ES-I3 (cell line): ENCODE data around the gene LARP1B.
A peak's percentile ranks its signal among the peaks of the same experiment; 100 is the strongest.
"Not testable (repeated sequence)": the region's sequence is repeated elsewhere in the genome, so short reads cannot be mapped to it uniquely, and the experiment has no call there.

Experiments
- H3K36me3 ChIP-seq: 2 replicates; pipeline ENCODE4 v1.6.1; 2013; ENCODE audit warnings: mild to moderate bottlenecking, low read length, control low read depth, moderate library complexity; ENCODE audit not compliant: insufficient read depth
- H3K4me1 ChIP-seq: 2 replicates; pipeline ENCODE4 v1.6.1; 2013; ENCODE audit warnings: mild to moderate bottlenecking, control low read depth, low read length; ENCODE audit not compliant: insufficient read depth
- H3K9ac ChIP-seq: 2 replicates; pipeline ENCODE4 v1.6.1; 2013; ENCODE audit warnings: low read depth, mild to moderate bottlenecking, low read length, moderate library complexity
- H3K9me3 ChIP-seq: 2 replicates; pipeline ENCODE4 v1.6.1; 2013; ENCODE audit warnings: mild to moderate bottlenecking, low read length, moderate library complexity; ENCODE audit not compliant: control insufficient read depth, insufficient read depth

Gene LARP1B

DNA sequence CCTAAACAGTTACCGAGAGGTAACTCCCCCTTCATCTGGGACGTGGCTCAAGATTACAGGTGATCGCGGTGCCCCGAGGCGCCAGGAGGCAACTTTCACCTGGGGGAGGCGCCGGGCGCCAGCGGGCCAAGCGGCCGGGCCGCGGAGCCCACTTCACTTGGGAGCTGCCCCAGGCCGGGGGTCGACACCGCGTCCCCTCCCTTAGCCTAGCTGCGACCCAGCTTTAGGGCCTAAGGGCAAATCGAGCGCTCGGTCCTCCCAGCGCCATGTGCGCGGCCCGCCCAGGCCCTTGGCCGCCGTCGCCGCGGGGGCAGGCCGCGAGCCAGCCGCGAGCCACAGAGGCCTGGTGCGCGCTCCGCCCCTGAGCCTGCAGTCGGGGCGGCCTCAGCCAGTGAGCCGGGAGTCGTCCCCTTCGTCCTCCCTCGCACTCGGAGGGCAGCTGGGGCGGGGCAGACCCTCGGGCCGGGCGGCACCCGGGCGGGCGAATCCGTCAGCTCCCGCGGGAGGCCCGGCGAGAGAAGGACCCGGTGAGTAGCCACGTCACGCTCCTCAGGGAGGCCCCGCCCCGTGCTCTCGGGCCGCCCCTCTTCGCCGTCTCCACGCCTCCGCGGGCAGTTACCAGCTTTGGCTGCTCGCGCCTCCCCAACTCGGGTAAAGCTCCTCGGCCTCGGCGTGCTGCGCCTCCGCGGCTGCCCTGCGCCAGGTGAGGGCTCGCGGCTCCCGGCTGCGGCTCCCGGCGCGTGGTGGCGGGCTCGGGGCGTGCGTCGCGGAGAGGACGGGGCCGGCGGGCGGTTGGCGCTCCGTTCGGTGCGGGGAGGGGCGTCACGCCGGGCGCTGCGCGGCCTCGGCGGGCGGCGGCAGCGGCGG is at the start of gene LARP1B:
Gene LARP1B, plus strand, starts transcription at position 614 of the 867 bp plus-strand sequence. CDS start 13,640 bp downstream, outside the sequence.
- no peaks in the 10 kb centered on the region for H3K4me1 ChIP-seq
- H3K9me3 ChIP-seq, result no peaks in the 10 kb centered on the region
- peak within 1 kb of the TSS; percentile 86 for H3K9ac ChIP-seq
- H3K36me3 ChIP-seq, result no peaks in the 10 kb centered on the region

DNA sequence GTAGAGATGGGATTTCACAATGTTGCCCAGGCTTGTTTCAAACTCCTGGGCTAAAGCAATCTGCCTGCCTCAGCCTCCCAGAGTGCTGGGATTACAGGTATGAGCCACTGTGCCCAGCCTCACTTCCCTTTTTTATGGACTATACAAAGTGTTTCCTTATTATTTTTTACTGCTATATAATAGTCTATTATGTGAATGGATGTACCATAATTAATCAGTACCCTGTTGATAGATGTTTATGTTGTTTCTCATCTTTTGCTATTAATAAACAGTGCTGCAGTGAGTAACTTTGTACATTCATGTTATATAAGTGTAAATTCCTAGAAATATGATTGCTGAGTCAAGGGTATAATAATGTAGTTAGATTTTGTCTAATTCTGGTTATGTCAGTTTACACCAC is 35.8 kb upstream of the LARP1B start:
- no peaks in the 10 kb centered on the region; the same call in 1 of the 2 replicates for H3K9me3 ChIP-seq
- H3K36me3 ChIP-seq, result peaks cover 7% of the 10 kb centered on the region; the same call in 1 of the 2 replicates
- no peak overlapping the region for H3K9ac ChIP-seq
- H3K4me1 ChIP-seq, result no peaks in the 10 kb centered on the region

DNA sequence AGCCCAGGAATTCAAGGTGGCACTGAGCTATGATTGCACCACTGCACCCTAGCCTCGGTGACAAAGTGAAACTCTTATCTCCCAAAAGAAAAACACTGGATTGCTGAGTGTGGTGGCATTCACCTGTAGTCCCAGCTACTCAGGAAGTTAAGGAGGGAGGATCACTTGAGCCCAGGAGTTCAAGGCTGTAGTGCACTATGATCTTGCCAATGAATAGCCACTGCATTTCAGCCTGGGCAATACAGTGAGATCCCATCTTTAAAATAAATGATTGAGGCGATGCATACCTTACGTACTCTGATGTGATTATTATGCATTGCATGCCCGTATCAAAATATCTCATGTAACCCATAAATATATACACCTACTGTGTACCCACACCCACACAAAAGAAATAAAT is 31.2 kb upstream of the LARP1B start:
- Histone ChIP-seq H3K9ac (no peak overlapping the region), H3K36me3 (peaks cover 5% of the 10 kb centered on the region; the same call in 1 of the 2 replicates), H3K4me1 (no peaks in the 10 kb centered on the region), H3K9me3 (no peaks in the 10 kb centered on the region; the same call in 1 of the 2 replicates)

DNA sequence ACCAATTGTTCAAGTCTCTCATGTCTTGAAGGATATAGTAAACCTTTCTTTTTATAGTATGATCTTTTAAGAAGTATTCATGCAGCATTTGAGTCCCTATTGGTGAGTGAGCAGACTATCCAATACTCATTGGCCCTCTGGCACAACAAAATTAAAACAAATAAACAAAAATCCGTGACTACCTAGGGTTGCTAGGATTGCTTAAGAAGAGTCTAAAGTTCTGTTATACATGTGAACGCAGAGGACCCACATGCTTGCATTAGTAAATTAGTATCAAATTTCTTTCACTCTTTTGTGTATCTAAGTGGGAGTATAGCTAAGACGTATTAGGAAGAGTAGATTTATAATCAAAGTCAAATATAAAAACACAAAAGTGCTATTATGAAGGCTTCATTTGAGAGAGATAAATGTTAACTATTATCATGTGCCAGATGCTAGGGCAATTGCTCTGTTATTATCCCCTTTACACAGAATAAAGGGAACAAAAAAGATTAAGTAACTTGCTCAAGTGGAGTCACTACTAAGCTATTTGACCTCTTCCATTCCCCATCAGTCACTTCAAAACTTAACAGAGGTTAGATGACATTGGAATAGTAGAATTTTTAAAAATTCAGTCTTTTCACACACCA is 29.2 kb upstream of the LARP1B start:
- Histone ChIP-seq H3K4me1 (no peaks in the 10 kb centered on the region), H3K36me3 (peaks cover 2% of the 10 kb centered on the region; the same call in 1 of the 2 replicates), H3K9ac (no peak overlapping the region), H3K9me3 (no peaks in the 10 kb centered on the region; the same call in 1 of the 2 replicates)

DNA sequence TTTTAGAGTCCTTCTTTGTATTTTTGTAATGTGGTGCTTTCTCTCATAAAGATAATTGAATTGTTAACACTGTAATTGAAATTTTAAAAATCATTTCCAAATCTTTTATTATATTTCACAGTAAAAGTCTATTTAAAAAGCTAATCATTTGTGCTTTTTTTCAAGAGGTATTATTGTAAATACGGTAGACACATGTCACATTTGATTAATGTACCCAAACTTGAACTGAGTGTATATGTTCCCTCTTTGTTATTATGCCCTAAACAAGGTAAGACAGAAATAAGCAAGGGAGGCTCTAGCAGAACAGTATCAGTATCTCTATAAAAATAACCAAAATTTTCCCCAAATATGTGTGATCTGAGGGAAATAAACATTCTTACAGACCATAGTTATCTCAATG is 21.5 kb upstream of the LARP1B start:
- Histone ChIP-seq H3K9me3 (no peaks in the 10 kb centered on the region), H3K4me1 (no peaks in the 10 kb centered on the region), H3K36me3 (no peaks in the 10 kb centered on the region), H3K9ac (no peak overlapping the region)

DNA sequence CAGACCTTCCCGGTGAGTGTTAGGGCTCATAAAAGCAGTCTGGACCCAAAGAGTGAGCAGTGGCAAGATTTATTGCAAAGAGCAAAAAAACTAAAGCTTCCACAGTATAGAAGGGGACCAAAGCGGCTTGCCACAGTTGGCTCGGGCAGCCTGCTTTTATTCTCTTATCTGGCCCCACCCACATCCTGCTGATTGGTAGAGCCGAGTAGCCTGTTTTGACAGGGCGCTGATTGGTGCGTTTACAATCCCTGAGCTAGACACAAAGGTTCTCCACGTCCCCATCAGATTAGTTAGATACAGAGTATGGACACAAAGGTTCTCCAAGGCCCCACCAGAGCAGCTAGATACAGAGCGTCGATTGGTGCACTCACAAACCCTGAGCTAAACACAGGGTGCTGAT is 14.1 kb upstream of the LARP1B start:
- not testable (repeated sequence) for H3K9ac ChIP-seq, H3K4me1 ChIP-seq, H3K36me3 ChIP-seq

DNA sequence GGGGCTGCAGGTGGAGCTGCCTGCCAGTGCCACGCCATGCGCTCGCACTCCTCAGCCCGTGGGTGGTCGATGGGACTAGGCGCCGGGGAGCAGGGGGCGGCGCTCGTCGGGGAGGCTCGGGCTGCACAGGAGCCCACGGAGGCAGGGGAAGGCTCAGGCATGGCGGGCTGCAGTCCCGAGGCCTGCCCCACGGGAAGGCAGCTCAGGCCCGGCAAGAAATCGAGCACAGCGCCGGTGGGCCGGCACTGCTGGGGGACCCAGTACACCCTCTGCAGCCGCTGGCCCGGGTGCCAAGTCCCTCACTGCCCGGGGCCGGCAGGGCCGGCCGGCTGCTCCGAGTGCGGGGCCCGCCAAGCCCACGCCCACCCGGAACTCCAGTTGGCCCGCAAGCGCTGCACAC is 13.6 kb upstream of the LARP1B start:
- H3K9ac ChIP-seq, H3K9me3 ChIP-seq, H3K36me3 ChIP-seq, H3K4me1 ChIP-seq: not testable (repeated sequence)

More for the DNA sequence above, 14.1 kb upstream of the LARP1B start:
- not testable (repeated sequence) for H3K9me3 ChIP-seq

DNA sequence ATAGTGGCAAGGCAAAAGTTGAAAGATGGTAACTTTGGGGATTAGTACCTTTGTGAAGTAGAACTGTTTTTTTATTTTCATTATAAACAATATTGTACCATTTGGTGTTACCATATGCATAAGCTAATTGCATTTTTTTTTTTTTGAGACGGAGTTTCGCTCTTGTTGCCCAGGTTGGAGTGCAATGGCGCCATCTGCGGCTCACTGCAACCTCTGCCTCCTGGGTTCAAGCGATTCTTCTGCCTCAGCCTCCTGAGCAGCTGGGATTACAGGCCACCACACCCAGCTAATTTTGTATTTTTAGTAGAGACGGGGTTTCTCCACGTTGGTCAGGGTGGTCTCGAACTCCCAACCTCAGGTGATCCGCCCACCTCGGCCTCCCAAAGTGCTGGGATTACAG is 9.9 kb upstream of the LARP1B start:
- not testable (repeated sequence) for H3K9me3 ChIP-seq, H3K9ac ChIP-seq, H3K4me1 ChIP-seq, H3K36me3 ChIP-seq

DNA sequence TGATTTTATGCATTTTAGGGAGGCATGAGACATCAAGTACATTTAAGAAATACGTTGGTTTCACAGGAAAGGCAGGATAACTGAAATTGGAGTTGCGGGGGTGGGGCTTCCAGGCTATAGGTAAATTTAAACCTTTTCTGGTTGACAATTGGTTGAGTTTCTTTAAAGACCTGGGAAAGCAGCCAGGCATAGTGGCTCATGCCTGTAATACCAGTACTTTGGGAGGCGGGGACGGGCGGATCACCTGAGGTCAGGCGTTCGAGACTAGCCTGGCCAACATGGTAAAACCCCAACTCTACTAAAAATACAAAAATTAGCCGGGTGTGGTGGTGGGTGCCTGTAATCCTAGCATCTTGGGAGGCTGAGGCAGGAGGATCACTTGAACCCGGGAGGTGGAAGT is 6.2 kb upstream of the LARP1B start:
- not testable (repeated sequence) for H3K36me3 ChIP-seq, H3K4me1 ChIP-seq, H3K9me3 ChIP-seq
- peak overlapping the region; percentile 42; the same call in 1 of the 2 replicates for H3K9ac ChIP-seq

DNA sequence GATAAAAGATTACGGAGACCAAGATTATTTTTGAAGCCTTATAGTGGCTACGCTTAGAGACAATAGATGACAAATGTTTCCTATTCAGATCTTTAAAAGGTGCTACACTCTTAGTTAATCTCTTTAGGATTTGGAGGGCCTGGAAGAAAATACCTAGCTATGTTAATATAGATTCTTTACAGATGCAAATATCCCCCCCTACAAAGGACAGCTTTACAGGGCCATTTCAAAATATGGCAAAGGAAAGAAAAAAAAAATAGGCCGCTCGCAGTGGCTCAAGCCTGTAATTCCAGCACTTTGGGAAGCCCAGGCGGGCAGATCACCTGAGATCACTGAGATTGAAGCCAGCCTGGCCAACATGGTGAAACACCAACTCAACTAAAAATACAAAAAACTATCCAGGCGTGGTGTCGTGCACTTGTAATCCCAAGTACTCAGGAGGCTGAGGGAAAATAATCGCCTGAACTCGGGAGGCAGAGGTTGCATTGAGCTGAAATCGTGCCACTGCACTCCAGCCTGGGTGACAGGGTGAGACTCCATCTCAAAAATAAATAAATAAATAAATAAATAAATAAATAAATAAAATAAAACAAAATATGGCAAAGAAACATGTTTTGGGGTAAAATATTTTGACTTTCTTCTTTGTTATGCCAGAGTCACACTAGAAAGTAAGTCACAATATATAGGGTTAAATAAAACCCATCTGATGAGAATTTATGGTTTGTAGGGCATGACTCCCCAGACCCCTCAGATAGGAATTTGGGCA is 5.5 kb upstream of the LARP1B start:
- peak overlapping the region; percentile 42 for H3K9ac ChIP-seq
- not testable (repeated sequence) for H3K4me1 ChIP-seq

DNA sequence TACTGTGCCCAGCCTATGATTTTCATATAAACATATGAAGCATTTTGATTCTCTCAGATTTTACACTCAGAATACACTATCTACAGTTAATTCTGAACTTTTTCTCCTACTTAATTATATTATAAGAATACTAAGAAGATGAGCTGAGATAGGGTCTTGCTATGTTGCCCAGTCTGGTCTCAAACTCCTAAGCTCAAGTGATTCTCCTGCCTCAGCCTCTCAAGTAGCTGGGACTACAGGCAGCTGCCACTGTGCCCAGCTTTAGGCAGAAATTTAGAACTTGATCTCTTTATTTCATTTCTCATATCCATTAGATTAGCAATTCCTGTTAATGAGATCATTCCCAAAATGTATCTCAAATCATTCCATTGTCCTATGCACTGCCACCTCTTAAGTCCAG is 4.7 kb upstream of the LARP1B start:
- H3K36me3 ChIP-seq, result no peaks in the 10 kb centered on the region
- peaks cover 5% of the 10 kb centered on the region; the same call in 1 of the 2 replicates for H3K4me1 ChIP-seq
- no peak overlapping the region for H3K9ac ChIP-seq
- no peaks in the 10 kb centered on the region for H3K9me3 ChIP-seq

More for the DNA sequence above, 5.5 kb upstream of the LARP1B start:
- not testable (repeated sequence) for H3K36me3 ChIP-seq, H3K9me3 ChIP-seq

DNA sequence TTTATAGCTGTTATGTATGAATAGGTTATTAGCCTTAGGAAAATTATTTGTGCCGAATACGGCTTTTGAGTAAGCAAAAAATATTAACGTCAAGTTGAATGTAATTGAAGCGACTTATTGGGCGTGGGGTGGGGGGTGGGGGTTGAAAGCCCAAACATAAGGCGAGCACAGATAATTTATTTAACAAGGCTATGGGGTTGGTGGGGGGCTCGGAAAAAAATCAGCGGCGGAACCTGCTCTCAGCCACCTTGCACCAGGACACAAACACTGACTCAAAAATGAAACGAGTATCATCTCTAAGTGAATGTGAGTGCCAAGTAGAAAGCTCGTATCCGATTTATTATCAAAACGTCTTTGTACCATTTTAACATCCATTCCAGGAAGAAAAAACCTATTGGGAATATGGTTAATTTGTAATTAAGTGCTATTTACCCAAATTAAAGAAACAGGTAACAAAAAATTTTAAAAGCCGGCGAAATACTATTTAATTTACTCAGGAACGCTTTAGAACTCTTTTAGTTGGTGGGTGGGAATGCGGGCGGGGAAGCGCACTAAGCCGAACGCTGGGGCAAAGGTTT is 902 bp upstream of the LARP1B start:
- Histone ChIP-seq H3K4me1 (no peaks in the 10 kb centered on the region), H3K9ac (peak overlapping the region; percentile 86), H3K36me3 (no peaks in the 10 kb centered on the region), H3K9me3 (no peaks in the 10 kb centered on the region)

DNA sequence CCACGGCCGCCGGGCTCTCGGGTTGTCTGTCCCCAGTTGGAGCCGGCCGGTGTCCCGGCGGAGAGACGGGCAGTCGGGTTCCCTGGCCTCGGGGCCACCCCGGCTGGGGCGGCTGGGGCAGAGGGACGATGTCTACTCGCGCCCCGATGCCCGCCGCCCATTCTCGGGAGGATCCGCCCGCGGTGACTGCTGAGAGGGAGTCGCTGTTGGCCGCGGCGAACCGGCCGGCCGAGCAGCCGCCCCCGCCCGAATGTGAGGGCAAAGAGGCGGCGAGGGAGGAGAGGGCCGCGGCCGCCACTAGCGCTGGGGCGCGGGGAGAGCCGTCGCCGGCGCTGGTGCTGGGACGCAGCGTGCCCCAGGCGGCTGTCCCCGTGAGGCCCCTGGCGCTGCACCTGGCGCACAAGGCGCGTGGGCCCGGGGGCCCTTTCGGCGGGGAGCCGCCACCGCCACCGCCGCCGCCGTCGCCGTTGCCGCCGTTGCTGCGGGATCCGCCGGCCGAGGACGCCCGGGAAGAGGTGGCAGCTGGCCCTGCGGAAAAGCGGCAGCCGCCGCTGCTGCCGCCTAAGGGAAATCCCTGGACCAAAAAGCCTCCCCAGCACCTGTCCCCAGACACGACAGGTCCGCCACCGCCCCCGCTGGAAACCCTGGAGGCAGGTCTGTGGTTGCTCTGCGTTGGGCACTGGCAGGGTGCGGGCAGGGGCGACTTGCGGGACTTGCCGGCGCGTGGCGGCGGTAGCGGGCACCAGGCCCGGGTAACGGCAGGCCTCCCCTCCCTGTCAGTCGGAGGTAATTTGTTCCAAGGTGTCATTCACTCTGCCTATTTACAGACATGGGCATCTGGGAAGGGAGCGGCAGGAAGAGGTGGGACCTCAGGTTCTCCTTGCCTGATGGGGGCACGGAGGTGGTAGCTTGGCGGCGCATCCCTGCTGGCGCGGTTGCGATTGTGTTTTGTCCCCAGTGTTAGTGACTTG is 739 bp downstream of the LARP1B start:
- no peaks in the 10 kb centered on the region for H3K9me3 ChIP-seq
- no peaks in the 10 kb centered on the region for H3K36me3 ChIP-seq
- peak overlapping the region; percentile 86 for H3K9ac ChIP-seq
- H3K4me1 ChIP-seq, result no peaks in the 10 kb centered on the region
